Vein endothelial cell (primary cell): Measurements from ENCODE around the gene ZNF207. TPM values are rescaled to one million over a fixed set of nuclear protein-coding genes. Genes with fewer than 3 reads are reported as not detected.

Experiments
- small RNA-seq: library from RNA; depleted of rRNA; stranded (forward); fragments of <200 nt; gene quantifications from one replicate; pipeline ENCODE3, GENCODE V24; 2012
- total RNA-seq: library from RNA; depleted of rRNA; stranded (reverse); fragments of >200 nt; gene quantifications from 2 replicates; pipeline ENCODE4 v1.2.3, GENCODE V29; 2012

ZNF207 gene
- 154 and 225 TPM in 2 replicates for total RNA-seq

DNA sequence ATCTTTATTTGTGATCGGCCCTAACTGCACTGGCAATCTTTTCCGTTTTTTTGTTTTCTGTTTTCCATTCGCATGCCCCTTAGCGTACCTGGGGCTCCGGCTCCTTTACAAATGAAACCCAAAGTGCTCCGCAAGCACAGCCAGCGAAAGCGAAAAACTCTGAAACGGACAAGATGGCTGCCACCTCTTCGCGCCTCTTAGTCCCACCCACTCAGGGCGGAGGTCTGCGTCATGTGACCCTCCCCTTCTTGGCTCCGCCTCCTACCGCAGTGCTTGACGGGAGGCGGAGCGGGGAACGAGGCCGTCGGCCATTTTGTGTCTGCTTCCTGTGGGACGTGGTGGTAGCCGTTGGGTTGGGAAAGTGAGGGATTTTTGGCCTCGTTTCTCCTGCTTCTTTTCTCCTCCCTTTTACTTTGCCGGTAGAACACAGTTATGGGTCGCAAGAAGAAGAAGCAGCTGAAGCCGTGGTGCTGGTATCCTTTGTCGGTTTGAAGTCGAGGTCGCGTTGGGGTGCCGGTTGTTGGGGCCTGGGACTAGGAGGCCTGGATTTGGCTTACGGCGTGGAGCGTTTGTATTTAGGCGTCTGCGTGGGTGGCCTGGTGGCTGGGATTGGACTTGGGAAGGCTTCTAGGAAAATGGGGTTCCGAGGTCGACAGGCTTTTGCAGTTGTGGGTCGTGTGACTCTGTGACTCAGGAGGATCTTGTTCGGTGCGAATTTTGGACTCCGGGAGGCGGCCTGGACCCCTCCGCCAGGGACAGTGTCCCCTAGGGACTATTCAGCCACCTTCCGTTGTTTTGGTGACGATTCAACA lies at the start of gene ZNF207:
Gene ZNF207 (plus strand): TSS at position 304 of the 812 bp plus-strand sequence. CDS start 129 bp downstream, at position 433.

GRCh38 chr17:32341857-32342602 lies 7.9 kb upstream of the ZNF207 start, which contains the start of gene C17orf75:
Gene C17orf75 (minus strand): TSS chr17:32342173. CDS start chr17:32342139, 34 bp downstream.

Small RNAs within 50 kb of the gene (small RNA-seq; reads per million reads assigned to genes)
- not detected for gene AC005899.6

Other genes starting within 250 kb of the ZNF207 start
- 34.9 and 40.5 TPM in 2 replicates for gene RHOT1, start 207.7 kb upstream of the ZNF207 start, total RNA-seq
- not detected in 2 replicates for gene RHBDL3, start 84.3 kb upstream of the ZNF207 start, total RNA-seq
- gene C17orf75, start 8.0 kb upstream of the ZNF207 start, total RNA-seq: 15.8 and 18.0 TPM in 2 replicates
- 107 and 133 TPM in 2 replicates for gene PSMD11, start 94.4 kb downstream of the ZNF207 start, total RNA-seq
- 2.4 and 3.6 TPM in 2 replicates for gene CDK5R1, start 136.8 kb downstream of the ZNF207 start, total RNA-seq